Suprapubic skin (tissue), 4 donors: ENCODE results near the gene DCAF4.

ENCODE experiments used
- EP300 ChIP-seq: sonication (generic); formaldehyde crosslinking; IDR thresholded peaks from one replicate; pipeline ENCODE4 v1.6.1; 2017; ENCODE audit warnings: antibody characterized with exemption
- POLR2AphosphoS5 ChIP-seq, 3 donors: sonication (generic); formaldehyde crosslinking; IDR thresholded peaks; one replicate each; pipeline ENCODE4 v1.6.1; 2017; ENCODE audit warnings: antibody characterized with exemption in 3 of 3
- TF ChIP-seq, protein P1 (sequence below), 2 donors: fragments of 200-600 bp in 1 of 2; fragments of 450-650 bp in 1 of 2; sonication (generic) in 1 of 2; IDR thresholded peaks; one replicate each; pipeline ENCODE4 v1.5.1; 2016 to 2019; ENCODE audit warnings: antibody characterized with exemption in 2 of 2, mild to moderate bottlenecking in 1 of 2, moderate library complexity in 1 of 2

- TF ChIP-seq EP300, result no peak
- no peak for TF ChIP-seq POLR2AphosphoS5 (IDR thresholded peaks at IDR 0.05)
- TF ChIP-seq, protein P1, sequence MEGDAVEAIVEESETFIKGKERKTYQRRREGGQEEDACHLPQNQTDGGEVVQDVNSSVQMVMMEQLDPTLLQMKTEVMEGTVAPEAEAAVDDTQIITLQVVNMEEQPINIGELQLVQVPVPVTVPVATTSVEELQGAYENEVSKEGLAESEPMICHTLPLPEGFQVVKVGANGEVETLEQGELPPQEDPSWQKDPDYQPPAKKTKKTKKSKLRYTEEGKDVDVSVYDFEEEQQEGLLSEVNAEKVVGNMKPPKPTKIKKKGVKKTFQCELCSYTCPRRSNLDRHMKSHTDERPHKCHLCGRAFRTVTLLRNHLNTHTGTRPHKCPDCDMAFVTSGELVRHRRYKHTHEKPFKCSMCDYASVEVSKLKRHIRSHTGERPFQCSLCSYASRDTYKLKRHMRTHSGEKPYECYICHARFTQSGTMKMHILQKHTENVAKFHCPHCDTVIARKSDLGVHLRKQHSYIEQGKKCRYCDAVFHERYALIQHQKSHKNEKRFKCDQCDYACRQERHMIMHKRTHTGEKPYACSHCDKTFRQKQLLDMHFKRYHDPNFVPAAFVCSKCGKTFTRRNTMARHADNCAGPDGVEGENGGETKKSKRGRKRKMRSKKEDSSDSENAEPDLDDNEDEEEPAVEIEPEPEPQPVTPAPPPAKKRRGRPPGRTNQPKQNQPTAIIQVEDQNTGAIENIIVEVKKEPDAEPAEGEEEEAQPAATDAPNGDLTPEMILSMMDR (IDR thresholded peaks at IDR 0.05), result no peak
Measured at GRCh38 chr14:72917094-72917802, 9.0 kb upstream of the DCAF4 start.
